MG63 (cell line): ENCODE data around the gene LYRM4. TPM values are rescaled to one million over a fixed set of nuclear protein-coding genes. Genes with fewer than 3 reads are reported as not detected.
A peak's percentile ranks its signal among the peaks of the same experiment; 100 is the strongest.

Experiments used
- DNase-seq: peaks from one replicate; pipeline ENCODE4 v3.0.0-alpha.2; 2020
- H3K27me3 ChIP-seq: fragments of 250-450 bp; sonication (Bioruptor Pico); 2 replicates; pipeline ENCODE4 v1.5.1; 2020; ENCODE audit warnings: mild to moderate bottlenecking, moderate library complexity
- H3K36me3 ChIP-seq: fragments of 250-450 bp; sonication (Bioruptor Pico); 2 replicates; pipeline ENCODE4 v1.5.1; 2020; ENCODE audit warnings: mild to moderate bottlenecking, moderate library complexity
- H3K4me3 ChIP-seq: fragments of 250-450 bp; sonication (Bioruptor Pico); 2 replicates; pipeline ENCODE4 v1.5.1; 2020; ENCODE audit warnings: mild to moderate bottlenecking, moderate library complexity
- H3K9me3 ChIP-seq: fragments of 250-450 bp; sonication (Bioruptor Pico); 2 replicates; pipeline ENCODE4 v1.5.1; 2020; ENCODE audit warnings: mild to moderate bottlenecking, moderate library complexity
- total RNA-seq: library from RNA; depleted of rRNA; stranded (reverse); fragments of >200 nt; shearing (Covaris generic); gene quantifications from 2 replicates; pipeline ENCODE4 v1.2.3, GENCODE V29; 2014; ENCODE audit warnings: low replicate concordance

The LYRM4 gene
- total RNA-seq, 1 experiment from 2014 or later, result 35.0 TPM

- peak; percentile 62 for DNase-seq
- no peaks in the 10 kb centered on the region; the same call in 1 of the 2 replicates for H3K36me3 ChIP-seq
- no peaks in the 10 kb centered on the region for H3K9me3 ChIP-seq
- H3K4me3 ChIP-seq, result peak overlapping the region; percentile 72
- no peaks in the 10 kb centered on the region for H3K27me3 ChIP-seq
These were observed 584 bp downstream of the LYRM4 start for GRCh38 chr6:5260111-5260620.

DNA sequence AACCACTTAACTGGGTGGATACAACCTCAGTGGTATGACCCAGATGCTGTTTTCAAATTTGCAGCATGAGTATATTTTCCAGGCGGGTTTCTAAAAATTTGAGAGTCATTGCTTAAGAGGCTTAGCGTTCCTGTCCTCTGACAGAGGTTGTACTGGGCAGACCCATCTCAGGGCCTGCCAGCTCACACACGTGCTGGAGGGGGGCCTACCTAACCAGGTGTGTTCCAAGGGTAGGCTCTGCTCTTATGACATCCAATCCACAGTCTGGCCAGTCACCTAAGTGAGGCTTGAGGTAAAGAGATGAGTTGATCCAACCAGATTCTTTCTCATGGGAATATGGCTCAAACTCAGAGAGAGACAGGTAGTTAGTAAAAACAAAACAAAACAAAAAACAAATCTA, 1.3 kb downstream of the LYRM4 start:
- Histone ChIP-seq H3K36me3 (no peaks in the 10 kb centered on the region; the same call in 1 of the 2 replicates), H3K27me3 (no peaks in the 10 kb centered on the region), H3K4me3 (peak overlapping the region; percentile 72), H3K9me3 (no peaks in the 10 kb centered on the region)
- DNase-seq, result no peak

DNA sequence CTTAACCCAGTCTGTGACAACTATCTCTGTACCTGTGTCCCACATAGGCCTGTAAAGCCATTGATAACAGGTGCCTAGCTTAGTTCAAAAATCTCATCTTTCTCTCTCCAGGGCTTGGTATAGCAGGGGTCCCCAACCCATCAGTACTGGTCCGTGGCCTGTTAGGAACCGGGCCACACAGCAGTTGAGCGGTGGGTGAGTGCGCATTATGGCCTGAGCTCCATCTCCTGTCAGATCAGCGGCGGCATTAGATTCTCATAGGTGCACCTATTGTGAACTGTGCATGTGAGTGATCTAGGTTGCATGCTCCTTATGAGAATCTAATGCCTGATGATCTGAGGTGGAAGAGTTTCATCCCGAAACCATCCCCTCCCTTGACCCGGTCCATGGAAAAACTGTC, 3.4 kb downstream of the LYRM4 start:
- DNase-seq, result no peak
- Histone ChIP-seq H3K9me3 (no peaks in the 10 kb centered on the region), H3K27me3 (no peaks in the 10 kb centered on the region), H3K36me3 (peaks cover 5% of the 10 kb centered on the region), H3K4me3 (no peak overlapping the region)

GRCh38 chr6:5256952-5257351, 3.8 kb downstream of the LYRM4 start:
- no peak for DNase-seq
- Histone ChIP-seq H3K36me3 (peaks cover 8% of the 10 kb centered on the region), H3K27me3 (no peaks in the 10 kb centered on the region), H3K9me3 (no peaks in the 10 kb centered on the region), H3K4me3 (no peak overlapping the region)

DNA sequence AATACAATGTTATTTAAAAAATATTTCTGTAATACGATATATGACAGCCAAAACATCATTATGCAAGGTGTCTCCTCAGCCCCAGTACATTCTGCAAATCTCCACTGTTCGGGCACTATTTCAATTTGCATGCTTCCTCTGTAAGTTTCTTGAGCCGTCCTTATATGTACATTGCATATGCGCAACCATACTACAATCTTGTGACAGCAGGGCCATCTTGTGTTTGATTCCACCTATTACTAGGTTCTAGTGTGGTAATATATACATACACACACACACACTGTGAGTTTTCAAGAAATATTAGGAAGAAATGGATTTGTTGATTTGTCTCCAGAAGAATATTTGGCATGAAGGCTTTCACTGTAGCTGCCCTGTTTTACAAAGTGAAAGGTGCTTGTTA, 9.8 kb downstream of the LYRM4 start:
- no peaks in the 10 kb centered on the region for H3K27me3 ChIP-seq
- DNase-seq, result no peak
- H3K9me3 ChIP-seq, result no peaks in the 10 kb centered on the region
- H3K36me3 ChIP-seq, result peaks cover 9% of the 10 kb centered on the region
- no peak overlapping the region for H3K4me3 ChIP-seq

GRCh38 chr6:5250451-5250850, 10.3 kb downstream of the LYRM4 start:
- Histone ChIP-seq H3K27me3 (no peaks in the 10 kb centered on the region), H3K36me3 (peaks cover 9% of the 10 kb centered on the region), H3K4me3 (no peak overlapping the region), H3K9me3 (no peaks in the 10 kb centered on the region)
- DNase-seq, result no peak

- no peak for DNase-seq
- Histone ChIP-seq H3K4me3 (no peak overlapping the region), H3K36me3 (peaks cover 9% of the 10 kb centered on the region), H3K9me3 (no peaks in the 10 kb centered on the region), H3K27me3 (no peaks in the 10 kb centered on the region)
These were observed 11.2 kb downstream of the LYRM4 start for GRCh38 chr6:5249451-5250122.

DNA sequence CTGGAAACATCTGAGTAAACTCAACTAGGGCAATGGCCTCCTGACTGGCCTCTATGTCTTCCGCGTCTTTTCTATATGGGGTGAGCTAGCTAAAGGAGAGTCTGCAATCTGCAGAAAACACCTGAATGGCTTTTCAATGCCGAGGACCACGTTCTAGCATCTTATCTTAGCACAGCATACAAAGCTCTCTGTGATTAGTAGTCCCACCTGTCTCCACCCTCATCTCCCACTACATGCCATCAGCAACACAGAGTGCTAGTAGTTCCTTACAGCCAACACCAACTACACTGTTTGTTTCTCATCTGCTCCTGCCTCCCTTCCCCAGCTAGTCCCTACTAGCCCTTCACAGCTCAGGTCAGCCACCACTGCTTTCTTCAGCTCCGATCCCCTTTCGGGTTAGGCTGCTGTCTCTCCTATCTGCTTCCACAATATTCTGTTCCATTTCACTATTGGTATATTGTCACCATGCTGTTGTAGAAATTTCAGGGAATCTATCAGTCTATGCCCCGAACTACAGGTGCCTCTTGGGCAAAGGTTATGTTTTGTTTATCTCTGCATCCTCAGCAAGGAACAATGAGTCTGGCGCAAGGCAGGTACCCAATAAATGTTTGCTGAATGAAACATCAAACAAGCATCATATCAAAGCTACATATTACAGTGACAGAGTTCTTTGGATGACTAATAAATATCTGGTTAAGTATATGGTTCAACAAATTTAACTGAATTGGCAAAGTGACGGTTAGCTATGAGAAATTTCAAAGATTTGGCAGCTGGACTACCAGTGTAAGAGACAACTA, 12.2 kb downstream of the LYRM4 start:
- Histone ChIP-seq H3K9me3 (no peaks in the 10 kb centered on the region), H3K4me3 (no peak overlapping the region), H3K27me3 (no peaks in the 10 kb centered on the region), H3K36me3 (peaks cover 9% of the 10 kb centered on the region)
- no peak for DNase-seq

- no peaks in the 10 kb centered on the region for H3K27me3 ChIP-seq
- no peaks in the 10 kb centered on the region for H3K9me3 ChIP-seq
- no peak for DNase-seq
- no peak overlapping the region for H3K4me3 ChIP-seq
- peaks cover 2% of the 10 kb centered on the region for H3K36me3 ChIP-seq
These were observed 13.5 kb downstream of the LYRM4 start for GRCh38 chr6:5247201-5247600.

- DNase-seq, result no peak
- no peaks in the 10 kb centered on the region for H3K9me3 ChIP-seq
- no peaks in the 10 kb centered on the region; the same call in 1 of the 2 replicates for H3K36me3 ChIP-seq
These were observed 14.3 kb downstream of the LYRM4 start for GRCh38 chr6:5246141-5247097.

DNA sequence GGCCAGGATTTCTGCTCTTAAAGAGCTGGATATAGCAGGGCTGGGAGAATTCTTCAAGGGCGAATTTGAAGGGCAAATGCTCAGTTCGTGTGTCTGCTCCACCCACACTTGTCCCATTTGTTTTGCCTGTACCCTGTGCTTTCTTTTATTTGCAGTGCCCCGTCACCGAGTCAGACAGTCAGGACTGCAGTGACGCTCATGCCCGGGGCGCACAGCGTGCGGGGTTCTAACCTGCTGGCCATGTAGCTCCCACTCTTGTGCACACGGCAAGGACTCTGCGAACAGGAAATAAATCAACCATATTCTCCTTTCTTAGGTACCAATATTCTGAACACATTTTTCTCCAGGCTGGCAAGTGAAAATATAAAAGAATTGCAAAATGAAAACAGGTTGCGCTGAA, 17.7 kb downstream of the LYRM4 start:
- Histone ChIP-seq H3K27me3 (no peaks in the 10 kb centered on the region), H3K4me3 (no peak overlapping the region), H3K9me3 (no peaks in the 10 kb centered on the region), H3K36me3 (no peaks in the 10 kb centered on the region; the same call in 1 of the 2 replicates)
- DNase-seq, result no peak

More at GRCh38 chr6:5246141-5247097, 14.3 kb downstream of the LYRM4 start:
- Histone ChIP-seq H3K4me3 (no peak overlapping the region), H3K27me3 (no peaks in the 10 kb centered on the region)

DNA sequence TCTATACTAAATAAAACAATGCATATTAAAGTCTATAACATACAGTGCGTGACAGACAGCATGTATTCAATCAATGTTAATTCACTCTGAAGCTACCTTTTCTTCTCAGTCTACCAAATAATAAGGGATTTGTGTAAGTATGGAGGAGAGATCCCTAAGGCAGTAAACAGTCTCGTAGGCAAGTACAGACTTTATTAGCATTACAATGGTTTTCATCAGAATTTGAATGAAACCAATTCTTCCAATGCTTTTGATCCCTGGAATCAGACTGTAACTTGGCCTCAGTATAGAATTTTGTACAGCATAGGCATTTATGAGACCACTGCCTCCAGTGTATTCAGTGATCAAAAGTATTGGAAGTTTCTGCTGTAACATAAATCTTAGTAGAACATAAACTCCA, 19.5 kb downstream of the LYRM4 start:
- Histone ChIP-seq H3K36me3 (no peaks in the 10 kb centered on the region; the same call in 1 of the 2 replicates), H3K4me3 (no peak overlapping the region), H3K9me3 (no peaks in the 10 kb centered on the region), H3K27me3 (no peaks in the 10 kb centered on the region)
- no peak for DNase-seq

DNA sequence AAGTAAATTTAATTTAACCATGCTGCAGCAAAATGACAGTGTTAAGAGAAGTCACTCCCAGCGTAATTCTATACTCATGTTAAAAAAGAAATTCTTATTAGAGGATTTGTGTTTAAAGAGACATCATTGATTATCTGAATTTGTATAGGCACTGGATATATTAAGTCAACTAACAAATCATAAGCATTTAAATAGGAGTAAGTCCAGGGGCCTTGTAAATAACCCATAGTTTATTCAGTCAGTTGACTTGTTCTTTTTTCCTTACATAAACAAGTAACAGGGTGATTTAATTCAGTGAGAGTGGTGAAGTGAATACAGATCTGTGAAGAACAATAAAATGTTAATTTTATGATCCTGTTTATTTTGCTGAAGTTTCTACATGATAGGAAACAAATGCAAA, 22.4 kb downstream of the LYRM4 start:
- Histone ChIP-seq H3K36me3 (peaks cover 2% of the 10 kb centered on the region), H3K27me3 (no peaks in the 10 kb centered on the region), H3K9me3 (no peaks in the 10 kb centered on the region), H3K4me3 (no peak overlapping the region)
- no peak for DNase-seq

GRCh38 chr6:5237805-5238204, 22.9 kb downstream of the LYRM4 start:
- H3K4me3 ChIP-seq, result no peak overlapping the region
- H3K36me3 ChIP-seq, result peaks cover 2% of the 10 kb centered on the region; the same call in 1 of the 2 replicates
- H3K9me3 ChIP-seq, result no peaks in the 10 kb centered on the region
- H3K27me3 ChIP-seq, result no peaks in the 10 kb centered on the region
- no peak for DNase-seq

- Histone ChIP-seq H3K27me3 (no peaks in the 10 kb centered on the region), H3K9me3 (no peaks in the 10 kb centered on the region), H3K4me3 (no peak overlapping the region), H3K36me3 (peaks cover 2% of the 10 kb centered on the region; the same call in 1 of the 2 replicates)
- DNase-seq, result no peak
These were observed 24.9 kb downstream of the LYRM4 start for GRCh38 chr6:5235830-5236229.

DNA sequence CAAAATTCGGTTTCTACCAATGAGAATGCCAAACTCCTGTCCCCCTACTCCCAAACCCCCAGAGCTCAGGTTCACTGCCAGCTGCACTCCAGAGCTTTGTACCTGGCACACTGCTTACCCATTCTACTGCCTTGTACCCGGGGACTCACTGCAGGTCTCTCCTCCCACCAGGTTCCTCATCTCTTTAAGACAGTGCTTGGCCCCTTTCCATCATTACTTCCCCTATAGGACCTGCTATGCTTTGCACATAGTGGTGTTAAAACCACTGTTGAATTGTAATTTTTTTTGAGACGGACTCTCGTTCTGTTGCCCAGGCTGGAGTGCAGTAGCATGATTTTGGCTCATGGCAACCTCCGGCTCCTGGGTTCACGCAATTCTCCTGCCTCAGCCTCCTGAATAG, 25.9 kb downstream of the LYRM4 start:
- no peaks in the 10 kb centered on the region for H3K27me3 ChIP-seq
- no peak for DNase-seq
- no peaks in the 10 kb centered on the region for H3K9me3 ChIP-seq
- H3K4me3 ChIP-seq, result no peak overlapping the region
- H3K36me3 ChIP-seq, result peaks cover 2% of the 10 kb centered on the region; the same call in 1 of the 2 replicates
